ENCODE data around the gene SAC3D1.

The SAC3D1 gene

GRCh38 chr11:65084598-65085375, 43.8 kb downstream of the SAC3D1 start:
- H3K4me3 ChIP-seq (ENCODE audit: low read length) = peak overlapping the region; percentile 98
- DNase-seq (ENCODE audit: low read depth) = no peak
- TF ChIP-seq, protein P1, sequence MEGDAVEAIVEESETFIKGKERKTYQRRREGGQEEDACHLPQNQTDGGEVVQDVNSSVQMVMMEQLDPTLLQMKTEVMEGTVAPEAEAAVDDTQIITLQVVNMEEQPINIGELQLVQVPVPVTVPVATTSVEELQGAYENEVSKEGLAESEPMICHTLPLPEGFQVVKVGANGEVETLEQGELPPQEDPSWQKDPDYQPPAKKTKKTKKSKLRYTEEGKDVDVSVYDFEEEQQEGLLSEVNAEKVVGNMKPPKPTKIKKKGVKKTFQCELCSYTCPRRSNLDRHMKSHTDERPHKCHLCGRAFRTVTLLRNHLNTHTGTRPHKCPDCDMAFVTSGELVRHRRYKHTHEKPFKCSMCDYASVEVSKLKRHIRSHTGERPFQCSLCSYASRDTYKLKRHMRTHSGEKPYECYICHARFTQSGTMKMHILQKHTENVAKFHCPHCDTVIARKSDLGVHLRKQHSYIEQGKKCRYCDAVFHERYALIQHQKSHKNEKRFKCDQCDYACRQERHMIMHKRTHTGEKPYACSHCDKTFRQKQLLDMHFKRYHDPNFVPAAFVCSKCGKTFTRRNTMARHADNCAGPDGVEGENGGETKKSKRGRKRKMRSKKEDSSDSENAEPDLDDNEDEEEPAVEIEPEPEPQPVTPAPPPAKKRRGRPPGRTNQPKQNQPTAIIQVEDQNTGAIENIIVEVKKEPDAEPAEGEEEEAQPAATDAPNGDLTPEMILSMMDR (IDR thresholded peaks at IDR 0.05; ENCODE audit: insufficient read depth, low read depth, low read length, missing control alignments) = no peak

- TF ChIP-seq, protein P1 (IDR thresholded peaks at IDR 0.05; ENCODE audit: insufficient read depth, low read depth, low read length, missing control alignments) = no peak
- H3K4me3 ChIP-seq (ENCODE audit: low read length) = no peak overlapping the region
- DNase-seq (ENCODE audit: low read depth) = no peak
These were observed 44.4 kb downstream of the SAC3D1 start for GRCh38 chr11:65085446-65085845.

- TF ChIP-seq, protein P1 (IDR thresholded peaks at IDR 0.05; ENCODE audit: insufficient read depth, low read depth, low read length, missing control alignments) = no peak
- H3K4me3 ChIP-seq (ENCODE audit: low read length) = no peak overlapping the region
- DNase-seq (ENCODE audit: low read depth) = no peak
These were observed 45.8 kb downstream of the SAC3D1 start for GRCh38 chr11:65086809-65087208.

DNA sequence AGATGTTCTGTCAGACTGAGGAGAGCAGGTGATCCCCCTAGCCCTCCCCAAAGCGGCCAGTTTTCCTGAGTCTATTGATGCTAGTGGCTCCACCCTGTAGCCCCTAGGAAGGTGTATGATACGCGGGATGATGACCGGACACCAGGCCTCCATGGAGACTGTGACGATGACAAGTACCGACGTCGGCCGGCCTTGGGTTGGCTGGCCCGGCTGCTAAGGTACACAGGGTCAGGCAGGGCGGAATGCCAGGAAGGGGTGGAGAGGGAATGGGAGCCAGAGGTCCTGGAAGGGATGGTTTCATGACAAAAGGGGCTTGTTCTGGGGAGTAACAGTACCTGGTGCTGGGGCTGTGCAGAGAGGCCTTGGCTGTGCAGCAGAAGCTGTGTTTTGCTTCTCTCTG, 46.2 kb downstream of the SAC3D1 start:
- TF ChIP-seq, protein P1 (IDR thresholded peaks at IDR 0.05; ENCODE audit: insufficient read depth, low read depth, low read length, missing control alignments) = no peak
- DNase-seq (ENCODE audit: low read depth) = no peak
- H3K4me3 ChIP-seq (ENCODE audit: low read length) = no peak overlapping the region

DNA sequence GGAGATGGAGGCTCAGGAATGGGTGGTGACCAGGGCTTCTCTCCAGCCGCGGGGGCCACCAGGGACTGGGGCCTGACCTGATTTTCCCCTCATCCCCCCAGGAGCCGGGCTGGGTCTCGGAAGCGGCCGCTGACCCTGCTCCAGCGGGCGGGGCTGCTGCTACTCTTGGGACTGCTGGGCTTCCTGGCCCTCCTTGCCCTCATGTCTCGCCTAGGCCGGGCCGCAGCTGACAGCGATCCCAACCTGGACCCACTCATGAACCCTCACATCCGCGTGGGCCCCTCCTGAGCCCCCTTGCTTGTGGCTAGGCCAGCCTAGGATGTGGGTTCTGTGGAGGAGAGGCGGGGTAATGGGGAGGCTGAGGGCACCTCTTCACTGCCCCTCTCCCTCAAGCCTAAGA, 46.8 kb downstream of the SAC3D1 start:
- H3K4me3 ChIP-seq (ENCODE audit: low read length) = no peak overlapping the region
- DNase-seq (ENCODE audit: low read depth) = no peak
- TF ChIP-seq, protein P1 (IDR thresholded peaks at IDR 0.05; ENCODE audit: insufficient read depth, low read depth, low read length, missing control alignments) = no peak

DNA sequence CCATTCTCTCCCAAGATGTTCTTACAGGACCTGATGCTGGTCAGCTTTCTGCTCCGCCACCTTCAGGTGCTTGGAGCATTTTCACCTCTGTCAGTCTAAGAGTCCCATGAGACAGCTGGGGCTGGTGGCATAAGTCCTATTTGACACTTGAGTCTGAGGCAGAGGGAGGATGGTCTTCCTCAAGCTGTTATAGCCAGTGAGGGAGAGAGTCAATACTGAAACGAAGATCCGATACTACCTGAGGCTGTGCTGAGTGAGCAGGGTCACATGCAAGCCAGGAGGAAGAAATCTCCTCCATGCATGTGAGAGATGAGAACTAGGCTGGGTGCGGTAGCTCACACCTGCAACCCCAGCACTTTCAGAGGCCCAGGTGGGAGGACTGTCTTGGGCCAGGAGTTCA, 48.6 kb downstream of the SAC3D1 start:
- TF ChIP-seq, protein P1 (IDR thresholded peaks at IDR 0.05; ENCODE audit: insufficient read depth, low read depth, low read length, missing control alignments) = no peak
- no peak overlapping the region for H3K4me3 ChIP-seq (ENCODE audit: low read length)
- no peak for DNase-seq (ENCODE audit: low read depth)

DNA sequence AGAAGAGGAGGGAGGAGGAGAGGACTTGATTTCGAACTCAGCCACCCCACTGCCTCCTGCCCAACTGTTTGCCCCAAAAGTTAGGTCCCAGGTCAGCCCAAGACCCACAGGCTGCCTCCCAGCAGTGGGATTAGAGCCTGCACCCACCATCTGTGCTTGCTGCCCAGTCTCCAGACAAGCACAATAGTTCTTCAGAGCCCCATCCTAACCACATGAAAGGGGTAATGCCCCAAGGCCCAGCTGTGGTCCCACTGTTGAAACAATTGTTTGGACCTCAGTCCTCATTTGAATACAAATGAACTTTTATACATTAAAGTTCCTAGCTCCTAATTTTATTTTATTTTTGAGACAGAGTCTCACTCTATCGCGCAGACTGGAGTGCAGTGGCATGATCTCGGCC, 49.6 kb downstream of the SAC3D1 start:
- TF ChIP-seq, protein P1 (IDR thresholded peaks at IDR 0.05; ENCODE audit: insufficient read depth, low read depth, low read length, missing control alignments) = no peak
- no peak for DNase-seq (ENCODE audit: low read depth)
- H3K4me3 ChIP-seq (ENCODE audit: low read length) = no peak overlapping the region

Measured in epithelial cell of esophagus (primary cell).